HL-60 (cell line): ENCODE data around the gene DNAJC6.

Experiments
- DNase-seq, 2 experiments: peaks; one replicate each; pipeline ENCODE4 v3.0.0-alpha.2; 2010 to 2020; ENCODE audit warnings: low read depth in 1 of 2, low spot score in 1 of 2
- H3K27ac ChIP-seq: fragments of 250-450 bp; sonication (Bioruptor Pico); replicated peaks from 2 replicates; pipeline ENCODE4 v1.5.1; 2020; ENCODE audit warnings: mild to moderate bottlenecking, moderate library complexity
- H3K27me3 ChIP-seq: fragments of 250-450 bp; sonication (Bioruptor Pico); 2 replicates; pipeline ENCODE4 v1.5.1; 2021; ENCODE audit warnings: mild to moderate bottlenecking, moderate library complexity; ENCODE audit not compliant: insufficient read depth, poor library complexity, severe bottlenecking
- H3K4me3 ChIP-seq: replicated peaks from 2 replicates; pipeline ENCODE4 v1.5.1; 2011; ENCODE audit warnings: mild to moderate bottlenecking, control low read depth, low read length; ENCODE audit not compliant: insufficient read depth
- GABPA ChIP-seq: IDR thresholded peaks from 2 replicates; pipeline ENCODE4 v1.6.1; 2012; ENCODE audit warnings: low read depth
- POLR2AphosphoS5 ChIP-seq: IDR thresholded peaks from 2 replicates; pipeline ENCODE4 v1.6.1; 2012; ENCODE audit warnings: low read depth
- REST ChIP-seq: IDR thresholded peaks from 2 replicates; pipeline ENCODE4 v1.6.1; 2012; ENCODE audit warnings: low read depth; ENCODE audit not compliant: insufficient replicate concordance
- SPI1 ChIP-seq: IDR thresholded peaks from 2 replicates; pipeline ENCODE4 v1.6.1; 2012; ENCODE audit warnings: low read depth, mild to moderate bottlenecking, borderline replicate concordance
- TF ChIP-seq, protein P1 (sequence below): IDR thresholded peaks from one replicate; pipeline ENCODE4 v1.5.1; 2011; ENCODE audit warnings: low read length, control low read depth, inconsistent platforms; ENCODE audit not compliant: insufficient read depth

Gene DNAJC6

GRCh38 chr1:65344171-65344814, 35.0 kb downstream of the DNAJC6 start:
- Histone ChIP-seq H3K4me3 (no peak overlapping the region), H3K27ac (no peak overlapping the region), H3K27me3 (peaks cover 5% of the 10 kb centered on the region)
- DNase-seq = no peak
- TF ChIP-seq, protein P1, sequence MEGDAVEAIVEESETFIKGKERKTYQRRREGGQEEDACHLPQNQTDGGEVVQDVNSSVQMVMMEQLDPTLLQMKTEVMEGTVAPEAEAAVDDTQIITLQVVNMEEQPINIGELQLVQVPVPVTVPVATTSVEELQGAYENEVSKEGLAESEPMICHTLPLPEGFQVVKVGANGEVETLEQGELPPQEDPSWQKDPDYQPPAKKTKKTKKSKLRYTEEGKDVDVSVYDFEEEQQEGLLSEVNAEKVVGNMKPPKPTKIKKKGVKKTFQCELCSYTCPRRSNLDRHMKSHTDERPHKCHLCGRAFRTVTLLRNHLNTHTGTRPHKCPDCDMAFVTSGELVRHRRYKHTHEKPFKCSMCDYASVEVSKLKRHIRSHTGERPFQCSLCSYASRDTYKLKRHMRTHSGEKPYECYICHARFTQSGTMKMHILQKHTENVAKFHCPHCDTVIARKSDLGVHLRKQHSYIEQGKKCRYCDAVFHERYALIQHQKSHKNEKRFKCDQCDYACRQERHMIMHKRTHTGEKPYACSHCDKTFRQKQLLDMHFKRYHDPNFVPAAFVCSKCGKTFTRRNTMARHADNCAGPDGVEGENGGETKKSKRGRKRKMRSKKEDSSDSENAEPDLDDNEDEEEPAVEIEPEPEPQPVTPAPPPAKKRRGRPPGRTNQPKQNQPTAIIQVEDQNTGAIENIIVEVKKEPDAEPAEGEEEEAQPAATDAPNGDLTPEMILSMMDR = no peak
- no peak for TF ChIP-seq GABPA
- no peak for TF ChIP-seq POLR2AphosphoS5
- TF ChIP-seq SPI1 = no peak
- no peak for TF ChIP-seq REST

GRCh38 chr1:65346190-65346589, 36.8 kb downstream of the DNAJC6 start:
- Histone ChIP-seq H3K4me3 (no peak overlapping the region), H3K27ac (no peak overlapping the region), H3K27me3 (peaks cover 5% of the 10 kb centered on the region)
- no peak for DNase-seq
- TF ChIP-seq REST (no peak), GABPA (no peak), POLR2AphosphoS5 (no peak), SPI1 (no peak)
- TF ChIP-seq, protein P1 = no peak

DNA sequence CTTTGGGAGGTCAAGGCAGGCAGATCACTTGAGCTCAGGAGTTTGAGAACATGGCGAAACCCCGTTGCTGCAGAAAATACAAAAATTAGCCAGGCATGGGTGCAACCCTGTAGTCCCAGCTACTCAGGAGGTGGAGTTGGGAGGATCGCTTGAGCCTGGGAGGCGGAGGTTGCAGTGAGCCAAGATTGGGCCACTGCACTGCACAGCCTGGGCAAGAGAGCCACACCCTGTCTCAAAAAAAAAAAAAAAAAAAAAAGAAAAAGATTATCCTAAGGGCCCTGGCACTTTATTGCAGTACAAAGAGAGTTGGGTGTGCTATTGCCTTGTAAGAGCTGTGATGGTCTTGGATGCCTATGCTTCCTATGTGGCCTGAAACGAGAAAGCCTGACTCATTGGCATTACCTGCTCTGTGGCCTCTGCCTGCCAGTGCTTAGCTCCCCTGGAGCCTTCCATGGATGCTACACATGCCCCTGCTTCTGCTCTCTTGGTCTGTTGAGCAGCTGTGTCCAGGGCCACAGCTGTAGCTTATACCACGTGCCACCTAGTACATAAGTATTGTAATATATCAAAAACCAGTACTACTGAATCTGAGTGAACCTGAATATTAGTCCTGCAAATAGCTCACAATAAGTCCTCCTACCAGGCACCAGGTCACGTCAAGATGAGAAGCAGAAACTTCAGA, 45.8 kb downstream of the DNAJC6 start:
- Histone ChIP-seq H3K27ac (no peak overlapping the region), H3K27me3 (no peaks in the 10 kb centered on the region), H3K4me3 (no peak overlapping the region)
- no peak for DNase-seq
- TF ChIP-seq POLR2AphosphoS5 (no peak), REST (no peak), SPI1 (no peak), GABPA (no peak)
- TF ChIP-seq, protein P1 = no peak
